ENCODE measurements around the gene MYH1.
"Not testable (repeated sequence)": the region's sequence is repeated elsewhere in the genome, so short reads cannot be mapped to it uniquely, and the experiment has no call there.

MYH1 gene

DNA sequence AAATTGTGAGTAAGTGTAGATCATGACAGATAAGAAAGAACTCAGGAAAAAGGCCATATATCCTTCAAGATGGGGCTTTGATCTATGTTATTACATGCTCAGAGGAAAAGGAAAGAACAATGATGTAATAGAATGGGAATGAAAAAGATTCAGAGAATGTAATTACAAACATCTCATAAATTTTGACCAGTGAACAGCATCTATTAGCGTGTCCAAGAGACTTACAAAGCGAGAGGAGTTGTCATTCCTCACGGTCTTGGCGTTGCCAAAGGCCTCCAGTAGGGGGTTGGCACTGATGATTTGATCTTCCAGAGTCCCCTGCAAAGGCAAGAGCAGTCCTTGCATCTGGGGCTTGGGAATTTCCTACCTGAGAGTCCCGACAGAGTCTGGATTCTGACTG, 25.1 kb upstream of the MYH1 start:
- not testable (repeated sequence) for H4K91ac ChIP-seq (ENCODE audit: low read depth, low read length); H3K9me3 ChIP-seq (ENCODE audit: insufficient read depth, low read depth, low read length); H3K79me2 ChIP-seq (ENCODE audit: control insufficient read depth, insufficient read depth, low read length, poor library complexity); H2AFZ ChIP-seq (ENCODE audit: insufficient read depth, low read length, poor library complexity); H4K8ac ChIP-seq (ENCODE audit: low read depth, low read length); H3K18ac ChIP-seq (ENCODE audit: low read length); H2BK120ac ChIP-seq (ENCODE audit: insufficient read depth, low read length, poor library complexity); H3K4ac ChIP-seq (ENCODE audit: low read depth, low read length); H3K36me3 ChIP-seq (ENCODE audit: control insufficient read depth in 1 of 2, insufficient read depth in 2 of 2, low read length in 2 of 2); H3K23ac ChIP-seq (ENCODE audit: low read length); H3K4me2 ChIP-seq (ENCODE audit: low read length); H2BK5ac ChIP-seq (ENCODE audit: low read depth, low read length, poor library complexity); H3K79me1 ChIP-seq (ENCODE audit: low read length); H3K27me3 ChIP-seq (ENCODE audit: insufficient read depth, low read length); H3K4me1 ChIP-seq (ENCODE audit: control insufficient read depth in 1 of 2, insufficient read depth in 2 of 2, low read length in 2 of 2); H2AK5ac ChIP-seq (ENCODE audit: low read length); H3K9ac ChIP-seq (ENCODE audit: low read length); H3K4me3 ChIP-seq (ENCODE audit: low read depth, low read length); H3K14ac ChIP-seq (ENCODE audit: low read length); H3K27ac ChIP-seq (ENCODE audit: low read depth, low read length); H2BK12ac ChIP-seq (ENCODE audit: low read length); H4K12ac ChIP-seq (ENCODE audit: low read depth, low read length)
- WGBS (ENCODE audit: extremely low coverage, insufficient coverage, insufficient read length): no CpG with 5 or more reads among the region's 5 CpGs
- peak in 1 of 2 donors; percentile 60 for DNase-seq

DNA sequence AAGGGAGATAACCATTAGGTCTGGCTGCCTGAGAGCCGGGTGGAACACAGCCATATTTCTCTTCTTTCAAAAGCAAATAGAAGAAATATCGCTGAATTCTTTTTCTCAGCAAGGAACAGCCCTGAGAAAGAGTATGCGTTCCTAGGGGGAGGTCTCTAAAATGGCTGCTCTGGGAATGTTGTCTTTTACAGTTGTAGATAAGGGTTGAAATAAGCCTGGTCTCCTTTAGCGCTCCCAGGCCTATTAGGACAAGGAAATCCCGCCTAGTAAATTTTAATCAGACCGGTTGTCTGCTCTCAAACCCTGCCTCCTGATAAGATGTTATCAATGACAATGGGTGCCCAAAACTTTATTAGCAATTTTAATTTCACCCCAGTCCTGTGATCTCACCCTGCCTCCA, 22.8 kb upstream of the MYH1 start:
- not testable (repeated sequence) for H3K27me3 ChIP-seq (ENCODE audit: insufficient read depth, low read length)

DNA sequence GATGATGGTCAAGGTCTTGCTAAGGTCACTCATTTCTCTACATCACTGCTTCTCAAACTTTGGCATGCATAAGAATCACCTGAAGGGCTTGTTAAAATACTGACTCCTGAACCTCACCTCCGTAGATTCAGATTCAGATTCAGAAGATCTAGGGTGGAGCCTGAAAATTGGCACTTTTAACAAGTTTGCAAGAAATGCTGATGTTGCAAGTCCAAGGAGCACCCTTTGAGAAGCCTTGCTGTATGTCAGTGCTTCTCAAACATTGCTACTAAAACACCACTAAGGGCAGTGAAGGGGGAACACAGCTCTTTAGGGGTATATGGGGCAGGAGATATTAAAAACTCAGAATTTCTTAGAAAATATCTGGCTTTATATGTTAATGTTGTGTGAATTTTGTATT, 13.7 kb upstream of the MYH1 start:
- Histone ChIP-seq H3K4me1 (ENCODE audit: control insufficient read depth in 1 of 2, insufficient read depth in 2 of 2, low read length in 2 of 2) (no peaks in the 10 kb centered on the region), H2BK12ac (ENCODE audit: low read length) (no peak overlapping the region), H3K27ac (ENCODE audit: low read depth, low read length) (no peak overlapping the region), H3K14ac (ENCODE audit: low read length) (no peak overlapping the region), H4K8ac (ENCODE audit: low read depth, low read length) (no peak overlapping the region), H3K9ac (ENCODE audit: low read length) (no peak overlapping the region), H2BK5ac (ENCODE audit: low read depth, low read length, poor library complexity) (no peak overlapping the region), H4K91ac (ENCODE audit: low read depth, low read length) (no peak overlapping the region), H3K4me3 (ENCODE audit: low read depth, low read length) (no peak overlapping the region), H2AK5ac (ENCODE audit: low read length) (no peak overlapping the region), H2BK120ac (ENCODE audit: insufficient read depth, low read length, poor library complexity) (no peak overlapping the region), H3K4me2 (ENCODE audit: low read length) (no peak overlapping the region), H2AFZ (ENCODE audit: insufficient read depth, low read length, poor library complexity) (no peak overlapping the region), H4K12ac (ENCODE audit: low read depth, low read length) (no peak overlapping the region), H3K4ac (ENCODE audit: low read depth, low read length) (no peak overlapping the region), H3K9me3 (ENCODE audit: insufficient read depth, low read depth, low read length) (no peaks in the 10 kb centered on the region), H3K36me3 (ENCODE audit: control insufficient read depth in 1 of 2, insufficient read depth in 2 of 2, low read length in 2 of 2) (no peaks in the 10 kb centered on the region), H3K18ac (ENCODE audit: low read length) (no peak overlapping the region), H3K79me2 (ENCODE audit: control insufficient read depth, insufficient read depth, low read length, poor library complexity) (no peaks in the 10 kb centered on the region), H3K27me3 (ENCODE audit: insufficient read depth, low read length) (no peaks in the 10 kb centered on the region), H3K23ac (ENCODE audit: low read length) (no peak overlapping the region), H3K79me1 (ENCODE audit: low read length) (no peaks in the 10 kb centered on the region)
- WGBS (ENCODE audit: extremely low coverage, insufficient coverage, insufficient read length): no CpG with 5 or more reads among the region's 1 CpG
- DNase-seq: no peak

More for the DNA sequence above, 22.8 kb upstream of the MYH1 start:
- not testable (repeated sequence) for H3K9me3 ChIP-seq (ENCODE audit: insufficient read depth, low read depth, low read length); H3K79me1 ChIP-seq (ENCODE audit: low read length); H2BK120ac ChIP-seq (ENCODE audit: insufficient read depth, low read length, poor library complexity); H2BK5ac ChIP-seq (ENCODE audit: low read depth, low read length, poor library complexity); H3K18ac ChIP-seq (ENCODE audit: low read length); H3K4me1 ChIP-seq (ENCODE audit: control insufficient read depth in 1 of 2, insufficient read depth in 2 of 2, low read length in 2 of 2); H2AK5ac ChIP-seq (ENCODE audit: low read length); H3K27ac ChIP-seq (ENCODE audit: low read depth, low read length); H2AFZ ChIP-seq (ENCODE audit: insufficient read depth, low read length, poor library complexity); H3K23ac ChIP-seq (ENCODE audit: low read length); DNase-seq; H4K8ac ChIP-seq (ENCODE audit: low read depth, low read length); H3K4me3 ChIP-seq (ENCODE audit: low read depth, low read length); H3K36me3 ChIP-seq (ENCODE audit: control insufficient read depth in 1 of 2, insufficient read depth in 2 of 2, low read length in 2 of 2); H3K9ac ChIP-seq (ENCODE audit: low read length); H3K79me2 ChIP-seq (ENCODE audit: control insufficient read depth, insufficient read depth, low read length, poor library complexity); H4K12ac ChIP-seq (ENCODE audit: low read depth, low read length); H3K14ac ChIP-seq (ENCODE audit: low read length); H2BK12ac ChIP-seq (ENCODE audit: low read length); H4K91ac ChIP-seq (ENCODE audit: low read depth, low read length); H3K4ac ChIP-seq (ENCODE audit: low read depth, low read length); H3K4me2 ChIP-seq (ENCODE audit: low read length)
- no CpG with 5 or more reads among the region's 6 CpGs for WGBS (ENCODE audit: extremely low coverage, insufficient coverage, insufficient read length)

DNA sequence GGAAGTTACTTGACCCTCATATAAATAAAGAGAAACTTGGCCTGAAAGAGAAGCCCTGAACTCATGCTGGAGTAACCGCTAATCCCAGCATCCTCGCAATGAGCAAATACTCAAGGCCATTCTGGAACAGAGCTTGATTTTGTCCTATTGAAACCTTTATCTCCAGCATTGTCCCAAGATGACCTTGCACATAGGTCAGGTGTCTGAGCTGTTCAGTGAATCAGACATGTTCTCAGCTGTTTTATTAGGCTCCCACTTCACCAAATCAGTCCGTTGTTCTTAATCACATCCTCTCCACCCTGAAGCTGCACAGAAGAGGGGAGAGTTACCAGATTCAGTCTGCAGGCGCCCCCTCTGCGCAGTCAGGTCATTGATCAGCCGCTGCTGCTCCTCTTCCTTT, 9.1 kb upstream of the MYH1 start:
- H3K18ac ChIP-seq (ENCODE audit: low read length): no peak overlapping the region
- no peak overlapping the region for H4K91ac ChIP-seq (ENCODE audit: low read depth, low read length)
- no CpG with 5 or more reads among the region's 6 CpGs for WGBS (ENCODE audit: extremely low coverage, insufficient coverage, insufficient read length)
- no peak overlapping the region for H4K8ac ChIP-seq (ENCODE audit: low read depth, low read length)
- H3K36me3 ChIP-seq (ENCODE audit: control insufficient read depth in 1 of 2, insufficient read depth in 2 of 2, low read length in 2 of 2): no peaks in the 10 kb centered on the region
- H3K4me1 ChIP-seq (ENCODE audit: control insufficient read depth in 1 of 2, insufficient read depth in 2 of 2, low read length in 2 of 2): no peaks in the 10 kb centered on the region
- H2AK5ac ChIP-seq (ENCODE audit: low read length): no peak overlapping the region
- H3K27me3 ChIP-seq (ENCODE audit: insufficient read depth, low read length): no peaks in the 10 kb centered on the region
- H3K79me2 ChIP-seq (ENCODE audit: control insufficient read depth, insufficient read depth, low read length, poor library complexity): no peaks in the 10 kb centered on the region
- no peaks in the 10 kb centered on the region for H3K79me1 ChIP-seq (ENCODE audit: low read length)
- no peak overlapping the region for H4K12ac ChIP-seq (ENCODE audit: low read depth, low read length)
- H2BK5ac ChIP-seq (ENCODE audit: low read depth, low read length, poor library complexity): no peak overlapping the region
- no peak overlapping the region for H3K4me3 ChIP-seq (ENCODE audit: low read depth, low read length)
- no peak for DNase-seq
- no peak overlapping the region for H3K9ac ChIP-seq (ENCODE audit: low read length)
- no peak overlapping the region for H3K27ac ChIP-seq (ENCODE audit: low read depth, low read length)
- no peak overlapping the region for H2AFZ ChIP-seq (ENCODE audit: insufficient read depth, low read length, poor library complexity)
- H3K14ac ChIP-seq (ENCODE audit: low read length): no peak overlapping the region
- H3K9me3 ChIP-seq (ENCODE audit: insufficient read depth, low read depth, low read length): no peaks in the 10 kb centered on the region
- no peak overlapping the region for H2BK120ac ChIP-seq (ENCODE audit: insufficient read depth, low read length, poor library complexity)
- no peak overlapping the region for H3K23ac ChIP-seq (ENCODE audit: low read length)
- no peak overlapping the region for H2BK12ac ChIP-seq (ENCODE audit: low read length)
- H3K4ac ChIP-seq (ENCODE audit: low read depth, low read length): no peak overlapping the region
- H3K4me2 ChIP-seq (ENCODE audit: low read length): no peak overlapping the region

Measured in trophoblast cell (in vitro differentiated cells and primary cell).